ENCODE measurements around the gene GREB1. TPM values are rescaled to one million over a fixed set of nuclear protein-coding genes. Genes with fewer than 3 reads are reported as not detected.

The GREB1 gene
- total RNA-seq, 1 experiment from 2014 or later = 16.5 TPM

- Mint-ChIP-seq H3K27ac (no peak within 1 kb of the TSS), H3K27me3 (ENCODE audit: low read depth) (peaks cover 46% of the 10 kb centered on the region), H3K9me3 (no peaks in the 10 kb centered on the region), H3K4me3 (peak within 1 kb of the TSS; percentile 2 to 38; a peak in 3 of 5 replicates), H3K4me1 (peaks cover 5 to 6% of the 10 kb centered on the region in 2 experiments), H3K36me3 (ENCODE audit: insufficient read depth in 1 of 3, low read depth in 3 of 3) (no peaks in the 10 kb centered on the region)
- Histone ChIP-seq H3K9me3 (ENCODE audit: control insufficient read depth, low read depth, low read length) (no peaks in the 10 kb centered on the region), H3K4ac (ENCODE audit: low read depth, low read length) (no peak within 1 kb of the TSS), H2BK15ac (ENCODE audit: low read depth, low read length) (no peak within 1 kb of the TSS), H3K23me2 (ENCODE audit: insufficient read length, low read depth, low read length, poor library complexity, severe bottlenecking) (peaks cover 3% of the 10 kb centered on the region), H4K91ac (ENCODE audit: insufficient read length, low read depth, low read length) (no peak within 1 kb of the TSS), H3K79me1 (ENCODE audit: insufficient read depth, low read depth, low read length, poor library complexity, severe bottlenecking) (no peaks in the 10 kb centered on the region), H3K4me2 (ENCODE audit: insufficient read depth, insufficient read length, low read length) (no peak within 1 kb of the TSS), H3K9ac (ENCODE audit: extremely low read depth, insufficient read length, low read length) (no peak within 1 kb of the TSS), H3K27me3 (ENCODE audit: insufficient read depth, low read length) (peaks cover 10% of the 10 kb centered on the region), H2AFZ (ENCODE audit: low read length) (no peak within 1 kb of the TSS), H4K5ac (ENCODE audit: insufficient read length, low read depth, low read length) (no peak within 1 kb of the TSS), H2BK20ac (ENCODE audit: low read depth, low read length, poor library complexity, severe bottlenecking) (no peak within 1 kb of the TSS), H3K14ac (ENCODE audit: insufficient read depth, low read length) (no peak within 1 kb of the TSS), H4K20me1 (ENCODE audit: control insufficient read depth, insufficient read depth, insufficient read length) (no peaks in the 10 kb centered on the region), H2AK5ac (ENCODE audit: insufficient read length, low read length) (no peak within 1 kb of the TSS), H4K8ac (replicated peaks; ENCODE audit: insufficient read length, low read depth, low read length) (no peak within 1 kb of the TSS), H2BK12ac (ENCODE audit: insufficient read length, low read depth, low read length) (no peak within 1 kb of the TSS), H3K27ac (ENCODE audit: insufficient read length, low read depth, low read length) (no peak within 1 kb of the TSS), H3K4me1 (ENCODE audit: insufficient read depth, low read length) (no peaks in the 10 kb centered on the region), H3K79me2 (ENCODE audit: insufficient read depth, low read length) (no peaks in the 10 kb centered on the region), H2BK5ac (ENCODE audit: insufficient read length, low read length) (no peak within 1 kb of the TSS), H3K56ac (ENCODE audit: insufficient read length, low read depth, low read length) (no peak within 1 kb of the TSS), H2BK120ac (ENCODE audit: low read depth, low read length, poor library complexity, severe bottlenecking) (no peak within 1 kb of the TSS), H3K18ac (ENCODE audit: insufficient read length, low read depth, low read length) (no peak within 1 kb of the TSS), H3T11ph (ENCODE audit: low read length) (no peak within 1 kb of the TSS), H3K23ac (ENCODE audit: insufficient read length, low read depth, low read length) (no peak within 1 kb of the TSS)
- no CpG with 5 or more reads among the region's 93 CpGs for WGBS (ENCODE audit: extremely low coverage, insufficient read length, low lambda C conversion rate)
- peak; percentile 89 for DNase-seq
- no peak for TF ChIP-seq CTCF (conservative IDR thresholded peaks at IDR 0.05)
Measured at GRCh38 chr2:11669454-11670291, 135.8 kb downstream of the GREB1 start, which contains the start of gene NTSR2. TSS of gene NTSR2 (minus strand) at chr2:11670195. CDS start at chr2:11670129, 66 bp downstream.
